ENCODE results near the gene VPS35L.

The VPS35L gene, protein sequence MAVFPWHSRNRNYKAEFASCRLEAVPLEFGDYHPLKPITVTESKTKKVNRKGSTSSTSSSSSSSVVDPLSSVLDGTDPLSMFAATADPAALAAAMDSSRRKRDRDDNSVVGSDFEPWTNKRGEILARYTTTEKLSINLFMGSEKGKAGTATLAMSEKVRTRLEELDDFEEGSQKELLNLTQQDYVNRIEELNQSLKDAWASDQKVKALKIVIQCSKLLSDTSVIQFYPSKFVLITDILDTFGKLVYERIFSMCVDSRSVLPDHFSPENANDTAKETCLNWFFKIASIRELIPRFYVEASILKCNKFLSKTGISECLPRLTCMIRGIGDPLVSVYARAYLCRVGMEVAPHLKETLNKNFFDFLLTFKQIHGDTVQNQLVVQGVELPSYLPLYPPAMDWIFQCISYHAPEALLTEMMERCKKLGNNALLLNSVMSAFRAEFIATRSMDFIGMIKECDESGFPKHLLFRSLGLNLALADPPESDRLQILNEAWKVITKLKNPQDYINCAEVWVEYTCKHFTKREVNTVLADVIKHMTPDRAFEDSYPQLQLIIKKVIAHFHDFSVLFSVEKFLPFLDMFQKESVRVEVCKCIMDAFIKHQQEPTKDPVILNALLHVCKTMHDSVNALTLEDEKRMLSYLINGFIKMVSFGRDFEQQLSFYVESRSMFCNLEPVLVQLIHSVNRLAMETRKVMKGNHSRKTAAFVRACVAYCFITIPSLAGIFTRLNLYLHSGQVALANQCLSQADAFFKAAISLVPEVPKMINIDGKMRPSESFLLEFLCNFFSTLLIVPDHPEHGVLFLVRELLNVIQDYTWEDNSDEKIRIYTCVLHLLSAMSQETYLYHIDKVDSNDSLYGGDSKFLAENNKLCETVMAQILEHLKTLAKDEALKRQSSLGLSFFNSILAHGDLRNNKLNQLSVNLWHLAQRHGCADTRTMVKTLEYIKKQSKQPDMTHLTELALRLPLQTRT

DNA sequence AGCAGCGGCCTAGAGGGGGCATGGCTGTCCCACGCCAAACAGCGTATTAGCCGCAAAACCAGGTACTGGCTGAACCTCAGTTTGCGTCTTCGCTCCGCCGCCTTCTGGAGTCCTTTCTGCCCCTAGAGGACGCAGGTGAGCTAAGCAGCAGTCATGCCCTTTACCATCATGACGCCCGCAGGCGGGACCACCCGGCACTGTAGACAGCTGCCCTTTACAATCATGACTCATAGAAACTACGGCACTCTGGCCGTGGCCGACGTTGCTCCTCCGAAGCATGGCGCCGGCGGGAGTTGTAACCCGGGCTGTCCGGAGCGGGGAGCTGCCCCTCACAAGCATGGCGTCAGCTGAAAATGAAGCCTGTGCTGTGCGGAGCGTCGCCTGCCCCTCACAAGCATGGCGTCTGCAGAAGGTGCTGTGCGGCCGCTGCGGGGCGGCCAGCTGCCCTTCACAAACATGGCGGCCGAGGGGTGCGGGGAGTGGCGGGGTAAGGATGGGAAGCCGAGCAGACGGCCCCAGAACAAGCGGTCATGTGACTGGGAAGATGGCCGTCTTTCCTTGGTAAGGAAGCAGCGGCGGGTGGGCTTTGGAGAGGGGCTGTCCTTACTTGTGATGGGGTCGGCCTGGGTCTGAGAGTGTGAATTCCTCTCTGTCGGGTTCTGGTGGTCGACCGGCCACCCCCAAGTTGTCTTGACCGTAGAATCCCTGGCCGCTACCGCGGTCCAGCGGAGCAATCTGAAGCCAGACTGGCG, at the start of gene VPS35L:
TSS of gene VPS35L (plus strand) at position 518 of the 752 bp plus-strand sequence. CDS start at position 545, 27 bp downstream.
- TF ChIP-seq GATA2 (IDR thresholded peaks at IDR 0.05; ENCODE audit: low read depth, low read length) (no peak), GATA3 (IDR thresholded peaks at IDR 0.05; ENCODE audit: low read depth, low read length) (no peak)

DNA sequence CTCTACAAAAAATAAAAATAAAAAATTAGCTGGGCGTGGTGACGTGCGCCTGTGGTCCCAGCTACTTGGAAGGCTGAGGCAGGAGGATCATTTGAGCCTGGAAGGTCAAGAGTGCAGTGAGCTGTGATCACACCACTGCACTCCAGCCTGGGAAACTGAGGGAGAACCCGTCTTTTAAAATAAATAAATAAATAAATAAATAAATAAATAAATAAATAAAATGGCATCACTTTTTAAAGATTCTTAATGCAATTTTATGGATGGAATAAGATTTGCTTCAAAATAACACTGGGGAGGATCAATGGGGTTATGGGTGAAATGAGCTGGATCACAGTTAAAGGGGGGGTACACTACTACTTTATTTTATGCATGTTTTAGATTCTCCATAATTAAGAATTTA, 48.5 kb upstream of the VPS35L start:
- TF ChIP-seq GATA2 (IDR thresholded peaks at IDR 0.05; ENCODE audit: low read depth, low read length) (no peak), GATA3 (IDR thresholded peaks at IDR 0.05; ENCODE audit: low read depth, low read length) (no peak)

DNA sequence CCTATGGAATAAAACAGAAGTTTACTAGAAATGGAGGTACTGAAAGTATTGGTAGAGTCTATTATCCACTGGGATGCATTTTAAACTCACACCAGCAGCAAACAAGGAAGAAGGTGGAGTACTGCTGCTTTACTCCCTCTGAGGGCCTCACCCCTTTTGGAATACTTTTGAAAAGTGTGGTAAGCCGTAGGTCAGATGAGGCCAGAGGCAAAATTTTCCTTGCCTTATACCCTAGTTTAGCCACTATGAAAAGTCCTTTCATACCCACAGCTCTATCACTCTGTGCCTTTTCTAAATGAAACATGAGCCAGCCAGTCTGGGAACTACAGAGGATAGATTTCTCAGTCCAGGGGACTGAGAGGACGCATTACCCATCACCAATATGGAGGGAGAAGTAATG, 47.6 kb upstream of the VPS35L start:
- TF ChIP-seq GATA3 (IDR thresholded peaks at IDR 0.05; ENCODE audit: low read depth, low read length) (no peak), GATA2 (IDR thresholded peaks at IDR 0.05; ENCODE audit: low read depth, low read length) (no peak)

- TF ChIP-seq GATA2 (IDR thresholded peaks at IDR 0.05; ENCODE audit: low read depth, low read length) (no peak), GATA3 (IDR thresholded peaks at IDR 0.05; ENCODE audit: low read depth, low read length) (no peak)
Observed at GRCh38 chr16:19512297-19512696, 43.2 kb upstream of the VPS35L start.

GRCh38 chr16:19513377-19514053, 42.0 kb upstream of the VPS35L start:
- TF ChIP-seq GATA3 (IDR thresholded peaks at IDR 0.05; ENCODE audit: low read depth, low read length): no peak
- TF ChIP-seq GATA2 (IDR thresholded peaks at IDR 0.05; ENCODE audit: low read depth, low read length): no peak

GRCh38 chr16:19515757-19516156, 39.7 kb upstream of the VPS35L start:
- TF ChIP-seq GATA3 (IDR thresholded peaks at IDR 0.05; ENCODE audit: low read depth, low read length): no peak
- TF ChIP-seq GATA2 (IDR thresholded peaks at IDR 0.05; ENCODE audit: low read depth, low read length): no peak

GRCh38 chr16:19517424-19518089, 37.9 kb upstream of the VPS35L start:
- TF ChIP-seq GATA3 (IDR thresholded peaks at IDR 0.05; ENCODE audit: low read depth, low read length) (no peak), GATA2 (IDR thresholded peaks at IDR 0.05; ENCODE audit: low read depth, low read length) (no peak)

DNA sequence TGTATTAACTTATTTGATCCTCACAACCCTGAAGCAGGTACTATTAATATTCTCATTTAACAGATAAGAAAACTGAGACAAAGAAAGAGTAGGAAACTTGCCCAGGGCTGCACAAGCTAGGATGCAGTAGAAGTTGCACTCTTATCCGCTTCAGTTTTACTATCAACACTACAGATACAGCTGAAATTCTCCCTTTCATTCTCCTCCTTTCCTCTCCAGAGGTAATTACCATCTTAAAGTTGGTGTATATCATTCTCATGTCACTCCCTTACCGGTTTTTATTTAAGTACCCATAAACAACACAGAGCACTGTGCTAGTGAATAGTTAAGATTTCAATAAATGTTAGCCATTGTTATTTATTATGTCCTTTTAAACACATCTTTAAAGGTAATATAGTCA, 37.1 kb upstream of the VPS35L start:
- TF ChIP-seq GATA2 (IDR thresholded peaks at IDR 0.05; ENCODE audit: low read depth, low read length) (no peak), GATA3 (IDR thresholded peaks at IDR 0.05; ENCODE audit: low read depth, low read length) (no peak)

DNA sequence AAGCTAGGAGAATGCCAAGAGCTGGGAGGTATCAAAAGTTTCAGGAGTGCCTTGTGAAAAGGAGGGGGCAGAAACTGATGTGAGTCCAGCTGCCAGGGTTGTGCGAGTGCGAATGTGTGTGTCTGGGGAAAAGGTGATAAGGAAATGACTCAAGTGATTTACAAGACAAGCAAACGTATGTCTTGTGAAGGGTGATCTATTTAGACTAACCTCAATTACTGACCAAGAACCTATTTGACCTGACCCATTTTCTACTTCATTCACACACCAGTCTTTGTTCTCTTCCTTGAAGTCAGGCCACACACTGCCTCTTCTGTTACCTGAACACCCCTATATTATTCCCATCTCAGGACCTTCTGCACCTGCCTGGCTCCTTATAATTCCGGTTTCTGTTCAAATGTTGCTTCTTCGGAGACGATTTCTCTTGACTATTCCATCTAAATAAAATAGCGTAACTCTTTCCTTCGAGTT, 34.6 kb upstream of the VPS35L start:
- TF ChIP-seq GATA3 (IDR thresholded peaks at IDR 0.05; ENCODE audit: low read depth, low read length): no peak
- no peak for TF ChIP-seq GATA2 (IDR thresholded peaks at IDR 0.05; ENCODE audit: low read depth, low read length)

DNA sequence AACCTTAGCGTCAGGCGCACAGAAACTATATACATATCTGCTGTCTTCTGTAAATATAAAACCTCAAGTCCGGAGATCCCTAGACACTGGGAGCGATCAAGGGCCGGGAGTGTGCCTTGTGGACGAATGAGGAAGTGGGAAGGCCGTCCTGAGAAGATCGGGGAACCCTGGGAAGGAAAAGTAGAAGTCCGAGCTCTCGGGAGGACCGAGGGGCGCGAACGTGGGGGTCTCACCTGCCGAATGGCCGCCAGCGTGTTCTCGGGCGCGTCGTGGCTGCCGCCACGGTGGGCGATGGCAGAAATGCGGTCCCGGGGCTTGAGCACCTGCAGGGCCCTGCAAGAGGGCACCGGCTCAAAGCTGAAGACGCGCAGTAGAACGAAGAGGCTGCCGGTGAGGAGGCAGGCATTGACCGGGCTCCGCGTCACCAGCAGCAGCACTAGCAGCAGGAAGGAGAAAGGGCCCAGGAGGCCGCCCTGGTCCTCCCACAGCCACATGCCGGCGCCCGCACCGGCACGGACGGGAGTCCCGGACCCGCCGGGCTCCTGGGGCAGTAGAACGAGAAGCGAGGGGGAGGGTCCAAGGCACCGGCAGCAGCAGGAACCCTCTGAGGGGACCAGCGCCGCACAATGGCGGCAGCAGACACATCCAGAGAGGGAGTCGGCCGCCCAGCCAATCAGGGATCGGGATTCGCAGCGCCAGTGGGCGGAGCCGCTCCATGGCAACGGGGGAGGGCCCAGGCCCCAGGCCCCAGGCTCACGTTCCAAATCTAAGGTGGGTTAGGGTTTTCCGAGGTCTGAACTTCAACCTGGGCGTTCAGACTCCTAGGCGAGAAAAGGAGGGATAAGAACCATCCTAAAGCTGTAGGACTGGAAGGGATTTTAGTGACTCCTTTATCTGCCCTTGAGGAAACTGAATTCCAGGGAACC, 33.8 kb upstream of the VPS35L start, which contains the start of gene GDE1:
TSS of gene GDE1 (minus strand) at position 628 of the 926 bp plus-strand sequence. CDS start at position 494, 134 bp downstream.
- TF ChIP-seq GATA2 (IDR thresholded peaks at IDR 0.05; ENCODE audit: low read depth, low read length) (no peak), GATA3 (IDR thresholded peaks at IDR 0.05; ENCODE audit: low read depth, low read length) (no peak)

DNA sequence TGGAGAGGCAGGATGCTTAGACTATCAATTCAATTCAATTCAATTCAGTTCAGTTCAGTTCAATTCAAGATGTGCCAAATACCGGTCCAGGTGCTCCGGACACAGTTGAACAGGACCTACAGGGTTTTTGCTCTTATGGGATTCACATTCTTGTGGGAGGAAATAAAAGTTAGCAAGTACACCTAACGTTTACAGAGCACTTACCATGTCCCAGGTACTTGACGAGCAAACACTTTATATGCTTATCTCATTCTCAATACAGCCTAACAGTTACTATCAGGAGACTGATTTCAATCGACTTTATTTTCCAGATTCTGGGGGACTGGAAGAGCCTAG, 33.1 kb upstream of the VPS35L start:
- TF ChIP-seq GATA2 (IDR thresholded peaks at IDR 0.05; ENCODE audit: low read depth, low read length) (no peak), GATA3 (IDR thresholded peaks at IDR 0.05; ENCODE audit: low read depth, low read length) (no peak)

DNA sequence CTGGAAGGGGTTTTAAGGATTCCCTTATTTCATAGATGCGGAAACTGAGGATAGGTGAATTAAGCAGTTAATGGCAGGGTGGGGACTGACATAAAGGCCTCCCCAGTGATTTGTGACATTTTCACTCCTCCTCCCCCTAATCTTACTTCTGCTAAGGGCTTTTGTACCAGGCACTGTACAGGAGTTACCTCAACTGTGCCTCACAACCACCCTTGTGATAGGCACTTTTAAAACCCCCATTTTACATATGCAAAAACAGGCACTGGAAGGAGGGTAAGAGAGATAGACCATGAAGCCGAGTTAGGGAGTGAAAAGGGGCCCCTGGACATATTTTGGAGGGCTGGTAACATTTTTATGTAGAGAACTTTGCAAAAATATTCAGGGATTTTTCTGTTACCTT, 32.7 kb upstream of the VPS35L start:
- TF ChIP-seq GATA2 (IDR thresholded peaks at IDR 0.05; ENCODE audit: low read depth, low read length) (no peak), GATA3 (IDR thresholded peaks at IDR 0.05; ENCODE audit: low read depth, low read length) (no peak)

Data from SH-SY5Y (cell line).